HL-60 (cell line): ENCODE results near the gene LGALS9C.
"Not testable (repeated sequence)": the region's sequence is repeated elsewhere in the genome, so short reads cannot be mapped to it uniquely, and the experiment has no call there.

ENCODE experiments used
- CTCF ChIP-seq: IDR thresholded peaks from one replicate; pipeline ENCODE4 v1.5.1; 2011; ENCODE audit warnings: low read length, control low read depth, inconsistent platforms; ENCODE audit not compliant: insufficient read depth
- POLR2AphosphoS5 ChIP-seq: IDR thresholded peaks from 2 replicates; pipeline ENCODE4 v1.6.1; 2012; ENCODE audit warnings: low read depth

- TF ChIP-seq CTCF, POLR2AphosphoS5: not testable (repeated sequence)
Observed at GRCh38 chr17:18478977-18479595, 2.5 kb downstream of the LGALS9C start.
